NCI-H1436 treated with DMSO at 0.1 percent for 48 hours (cell line): ENCODE results near the gene CLSTN1.
"Not testable (repeated sequence)": the region's sequence is repeated elsewhere in the genome, so short reads cannot be mapped to it uniquely, and the experiment has no call there.

Experiments used
- DNase-seq: peaks from one replicate; lab custom pipeline; 2025; lab: John Stamatoyannopoulos, UW

Gene CLSTN1

GRCh38 chr1:9797049-9797448, 26.7 kb downstream of the CLSTN1 start:
- no peak for DNase-seq

GRCh38 chr1:9794081-9794480, 29.7 kb downstream of the CLSTN1 start:
- no peak for DNase-seq

- no peak for DNase-seq
Measured at GRCh38 chr1:9793291-9793690, 30.5 kb downstream of the CLSTN1 start.

GRCh38 chr1:9792156-9793042, 31.4 kb downstream of the CLSTN1 start:
- no peak for DNase-seq

- DNase-seq = not testable (repeated sequence)
Measured at GRCh38 chr1:9789700-9790099, 34.1 kb downstream of the CLSTN1 start.

- DNase-seq = no peak
Measured at GRCh38 chr1:9787702-9788101, 36.1 kb downstream of the CLSTN1 start.

- no peak for DNase-seq
Measured at GRCh38 chr1:9785406-9785805, 38.4 kb downstream of the CLSTN1 start.

GRCh38 chr1:9784508-9785133, 39.1 kb downstream of the CLSTN1 start:
- no peak for DNase-seq

GRCh38 chr1:9782897-9783296, 40.9 kb downstream of the CLSTN1 start:
- no peak for DNase-seq

GRCh38 chr1:9782116-9782751, 41.5 kb downstream of the CLSTN1 start:
- DNase-seq = no peak

GRCh38 chr1:9780554-9781110, 43.1 kb downstream of the CLSTN1 start:
- DNase-seq = no peak

- DNase-seq = no peak
Measured at GRCh38 chr1:9778905-9779304, 44.9 kb downstream of the CLSTN1 start.

- DNase-seq = no peak
Measured at GRCh38 chr1:9776685-9777084, 47.1 kb downstream of the CLSTN1 start.

GRCh38 chr1:9774712-9775679, 48.8 kb downstream of the CLSTN1 start:
- no peak for DNase-seq

GRCh38 chr1:9770298-9770697, 53.5 kb downstream of the CLSTN1 start:
- DNase-seq = no peak

- no peak for DNase-seq
Measured at GRCh38 chr1:9768983-9769382, 54.8 kb downstream of the CLSTN1 start.

- DNase-seq = no peak
Measured at GRCh38 chr1:9767964-9768668, 55.6 kb downstream of the CLSTN1 start.

GRCh38 chr1:9766759-9767442, 56.9 kb downstream of the CLSTN1 start:
- DNase-seq = no peak

GRCh38 chr1:9764550-9764949, 59.2 kb downstream of the CLSTN1 start:
- no peak for DNase-seq

GRCh38 chr1:9763914-9764313, 59.9 kb downstream of the CLSTN1 start:
- DNase-seq = no peak
